Suppressor macrophage treated with lipopolysaccharide for 1 hour (primary cell): Measurements from ENCODE around the gene LRRC15.

Experiments used
- DNase-seq, 3 donors: peaks; one replicate each; pipeline ENCODE4 v3.0.0-alpha.2; 2020 to 2022

LRRC15 gene

DNA sequence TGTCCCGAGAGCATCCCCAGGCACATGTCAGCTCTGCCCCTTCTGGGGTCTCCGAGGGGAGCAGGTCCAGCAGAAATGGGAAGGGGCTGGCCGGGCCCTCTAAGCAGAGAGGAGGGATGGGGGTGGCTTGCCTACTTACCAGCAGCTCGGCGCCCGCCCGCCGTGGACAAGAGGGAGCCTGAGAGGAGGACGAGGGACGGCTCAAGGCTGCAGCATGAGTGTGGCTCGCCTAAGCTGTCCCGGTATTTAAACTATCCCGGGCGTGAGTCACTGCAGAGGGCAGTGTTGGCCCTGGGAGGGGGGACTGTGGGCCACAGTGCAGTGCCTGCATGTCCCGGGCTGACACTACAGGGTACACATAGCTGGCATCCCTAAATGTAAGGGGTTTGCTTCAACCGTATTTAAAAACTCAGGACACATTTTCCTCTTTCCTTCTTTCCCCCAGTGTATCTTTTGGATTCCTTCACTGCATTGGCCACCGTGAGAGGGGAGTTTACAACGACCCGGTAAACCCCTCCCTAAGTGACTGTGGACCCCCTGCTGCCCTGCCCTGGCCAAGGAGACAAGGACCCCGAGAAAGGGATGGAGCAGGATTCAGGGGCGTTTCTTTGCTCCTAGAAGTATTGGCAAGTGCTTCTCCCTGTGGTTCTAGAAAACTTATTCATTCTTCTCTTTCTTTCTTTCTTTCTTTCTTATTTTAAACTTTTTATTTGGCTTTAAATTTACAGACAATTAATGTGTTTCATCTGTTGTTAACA lies at the start of gene LRRC15:
LRRC15 (minus strand) TSS at position 222 of the 758 bp plus-strand sequence. CDS start 8,700 bp downstream, outside the sequence.
- peak in 2 of 3 donors; percentile 11 to 24 for DNase-seq

DNA sequence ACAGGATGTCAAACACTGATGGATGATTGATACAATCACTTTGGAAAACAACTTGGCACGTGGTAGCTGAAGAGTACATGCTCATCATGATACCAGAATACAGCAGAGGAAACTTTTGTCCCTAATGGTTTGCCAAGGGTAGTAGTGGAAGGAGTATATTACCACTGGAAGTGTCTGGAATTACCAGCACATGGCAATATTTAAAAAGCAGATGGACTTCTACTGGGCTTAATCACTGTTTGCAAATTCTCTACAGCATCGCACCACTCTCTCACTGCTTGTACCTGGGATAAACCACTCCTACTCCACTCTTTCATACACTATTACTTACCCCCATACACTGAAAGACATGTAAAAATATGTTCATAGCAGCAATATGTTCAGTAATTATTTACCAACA lies 49.1 kb upstream of the LRRC15 start:
- DNase-seq = no peak

DNA sequence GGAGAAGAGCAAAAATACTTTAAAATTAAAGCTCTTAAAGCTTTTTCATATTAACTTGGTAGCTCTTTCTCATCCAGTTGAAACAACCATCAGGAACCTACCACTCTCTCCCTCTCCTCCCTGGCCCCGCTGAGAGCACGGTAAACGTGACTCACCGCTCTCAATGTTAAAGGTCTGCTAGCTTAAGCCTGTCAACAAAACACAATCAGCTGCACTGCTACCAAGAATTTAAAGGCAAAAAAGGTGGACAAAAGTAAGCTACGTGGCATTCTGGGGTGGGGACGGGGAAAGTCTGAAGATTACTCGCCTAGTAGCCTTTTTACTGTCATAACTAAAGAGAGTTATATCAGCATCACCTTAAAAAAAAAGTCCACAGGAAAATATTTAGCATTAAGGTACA lies 37.9 kb upstream of the LRRC15 start:
- peak in 1 of 3 donors; percentile 11 for DNase-seq

DNA sequence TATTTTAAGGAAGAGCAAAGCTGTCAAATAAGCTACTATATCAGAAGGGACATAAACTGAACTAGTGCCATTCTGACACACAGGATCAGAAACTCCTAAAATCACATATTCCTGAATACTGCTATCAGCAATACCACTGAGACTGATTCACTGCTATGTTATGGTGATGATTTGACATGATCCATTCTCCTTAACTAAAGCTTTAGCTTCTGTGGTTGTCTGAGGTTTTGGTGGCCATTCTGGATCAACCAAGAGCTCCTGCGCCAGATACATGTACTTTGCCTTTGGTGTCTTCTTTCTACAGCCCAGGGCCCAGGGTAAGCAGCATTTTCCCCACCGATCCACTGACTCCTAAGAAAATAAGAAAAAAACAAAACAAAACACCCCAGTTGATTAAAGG lies 36.2 kb upstream of the LRRC15 start:
- peak in 1 of 3 donors; percentile 2 for DNase-seq

DNA sequence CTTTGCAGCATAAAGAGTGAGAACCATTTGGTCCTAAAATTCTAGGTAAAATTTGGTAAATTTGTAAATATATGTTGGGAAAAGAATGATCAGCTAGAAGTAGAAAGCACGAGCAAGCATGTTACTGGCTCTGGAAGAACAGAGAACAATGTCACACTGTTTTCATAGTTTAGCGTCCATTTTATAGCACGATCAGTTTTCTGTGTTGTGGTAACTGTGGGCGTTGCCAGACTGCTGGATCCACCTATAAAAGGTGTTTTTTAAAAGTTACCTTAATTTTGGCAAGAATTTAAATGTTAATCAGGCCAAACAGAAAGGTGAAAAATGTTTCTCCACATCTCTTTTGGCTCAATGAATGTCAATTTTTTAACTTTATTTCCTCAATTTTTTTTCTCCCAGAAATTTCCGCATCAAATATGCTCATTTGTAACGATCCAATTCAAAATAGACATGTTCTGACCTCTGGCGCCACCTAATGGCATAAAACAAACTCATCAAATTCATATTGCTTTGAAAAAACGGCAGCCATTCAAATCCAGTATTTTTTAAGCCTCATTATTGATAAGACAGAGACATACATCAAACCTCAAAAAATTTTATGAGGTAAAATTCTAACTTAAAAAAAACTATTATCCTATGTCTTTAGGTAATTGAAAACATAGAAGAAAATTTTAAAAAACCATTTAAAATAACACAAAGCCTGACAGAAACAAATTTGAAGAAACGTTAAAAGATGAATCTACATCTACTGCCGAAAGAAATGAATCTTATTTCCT lies 35.0 kb upstream of the LRRC15 start:
- DNase-seq = peak; percentile 74 to 80 (median 77)

DNA sequence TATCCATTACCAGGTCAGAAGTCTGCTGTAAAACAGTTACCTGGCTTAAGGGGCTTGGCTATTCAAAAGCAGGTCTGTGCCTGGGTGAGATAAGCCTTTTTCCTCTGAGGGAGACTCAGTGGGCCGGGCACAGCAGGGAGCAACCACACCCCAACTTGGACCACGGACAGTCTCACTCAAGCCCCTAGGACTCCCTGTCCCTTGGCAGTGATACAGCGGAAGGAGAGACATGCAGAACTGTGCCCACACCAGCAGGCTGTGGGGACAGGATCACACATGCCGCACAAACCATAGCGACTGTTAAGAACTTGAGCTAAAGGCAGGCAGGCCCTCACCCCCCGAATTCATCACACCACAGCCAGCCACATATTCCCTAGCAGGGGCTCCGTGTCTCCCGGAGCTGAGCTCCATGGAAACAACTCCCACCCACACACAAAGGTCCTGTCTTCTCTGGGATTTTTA lies 32.4 kb upstream of the LRRC15 start:
- peak in 1 of 3 donors; percentile 14 for DNase-seq

DNA sequence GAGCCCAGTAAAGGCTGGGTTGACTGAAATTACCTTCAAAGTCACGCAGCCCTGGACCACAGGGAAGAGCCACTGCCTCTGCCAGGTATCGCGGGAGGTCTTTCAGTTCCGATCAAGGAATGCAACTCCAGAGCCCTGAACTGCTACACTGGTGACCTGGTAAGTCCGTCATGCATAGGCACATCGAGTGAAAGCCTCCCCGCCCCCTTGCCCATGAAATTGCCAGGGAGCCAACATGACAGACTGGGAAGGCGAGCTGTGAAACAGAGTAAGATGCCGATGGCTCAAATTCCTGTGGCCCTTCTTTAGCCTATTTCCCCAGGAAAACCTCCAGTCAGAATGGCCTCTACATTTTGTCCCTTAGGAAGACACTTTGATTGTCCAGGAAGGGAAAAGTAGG lies 31.8 kb upstream of the LRRC15 start:
- peak in 1 of 3 donors; percentile 13 for DNase-seq

DNA sequence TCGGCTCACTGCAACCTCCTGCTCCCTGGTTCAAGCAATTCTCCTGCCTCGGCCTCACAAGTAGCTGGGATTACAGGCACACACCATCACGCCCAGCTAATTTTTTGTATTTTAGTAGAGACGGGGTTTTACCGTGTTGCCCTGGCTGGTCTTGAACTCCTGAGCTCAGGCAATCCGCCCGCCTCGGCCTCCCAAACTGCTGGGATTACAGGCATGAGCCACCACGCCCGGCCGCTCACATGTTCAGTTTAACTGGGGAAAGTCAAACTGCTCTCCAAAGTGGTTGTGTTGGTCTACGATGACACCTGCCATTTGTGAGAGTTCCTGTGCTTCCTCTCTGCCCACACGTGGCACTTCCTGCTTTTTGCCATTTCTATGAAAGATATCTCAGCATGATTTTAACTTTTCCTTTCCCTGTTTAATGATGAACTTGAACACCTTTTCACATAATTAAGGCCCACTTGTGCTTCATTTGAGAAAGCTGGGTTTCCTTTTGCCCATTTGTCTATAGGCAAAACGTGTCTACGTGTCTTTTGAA lies 30.4 kb upstream of the LRRC15 start:
- peak in 1 of 3 donors; percentile 36 for DNase-seq

DNA sequence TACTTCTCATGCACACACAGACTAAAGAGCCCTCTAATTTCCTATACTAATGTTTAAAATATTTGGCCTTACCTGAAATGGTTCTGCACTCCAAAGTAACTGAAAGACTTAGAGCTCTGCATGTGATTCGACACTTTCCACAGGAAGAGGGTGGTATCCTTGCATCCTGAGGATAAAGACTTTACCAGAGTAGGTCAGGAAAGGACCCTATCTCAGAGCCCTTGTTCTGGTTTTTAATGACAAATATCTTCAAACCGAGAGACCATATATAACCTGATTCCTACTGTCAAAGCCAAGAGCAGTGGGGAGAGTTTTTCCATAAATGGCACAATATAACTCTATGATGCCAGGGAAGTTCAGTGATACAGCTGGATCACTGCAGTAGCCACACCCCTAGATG lies 29.6 kb upstream of the LRRC15 start, which contains the start of gene GP5:
GP5 (minus strand) TSS at position 101 of the 400 bp plus-strand sequence. CDS start 984 bp downstream, outside the sequence.
- DNase-seq = no peak

DNA sequence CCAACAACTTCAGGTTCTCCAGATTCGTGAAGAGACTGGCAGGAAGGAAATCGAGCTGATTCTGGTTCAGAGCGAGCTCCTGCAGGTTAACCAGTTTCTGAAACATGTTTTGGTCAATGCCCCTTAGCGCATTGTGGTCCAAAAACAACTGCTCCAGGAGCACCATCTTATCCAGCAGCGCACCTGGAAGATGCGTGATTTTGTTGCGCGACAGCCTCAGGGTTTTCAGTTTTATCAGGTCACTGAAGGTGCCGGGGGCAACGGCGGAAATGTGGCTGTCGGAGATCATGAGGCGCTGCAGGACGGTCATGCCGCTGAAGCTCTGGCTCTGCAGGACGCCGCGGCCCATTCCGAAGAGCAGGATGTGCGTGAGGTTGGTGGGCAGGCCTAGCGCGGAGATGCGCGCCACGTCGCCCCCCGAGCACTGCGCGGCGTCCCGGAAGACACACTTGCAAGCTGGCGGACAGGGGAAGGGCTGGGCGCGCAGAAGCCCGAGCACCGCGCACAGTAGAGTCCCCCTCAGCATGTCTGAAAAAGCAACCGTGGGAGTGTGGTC lies 28.3 kb upstream of the LRRC15 start:
- peak in 1 of 3 donors; percentile 5 for DNase-seq

DNA sequence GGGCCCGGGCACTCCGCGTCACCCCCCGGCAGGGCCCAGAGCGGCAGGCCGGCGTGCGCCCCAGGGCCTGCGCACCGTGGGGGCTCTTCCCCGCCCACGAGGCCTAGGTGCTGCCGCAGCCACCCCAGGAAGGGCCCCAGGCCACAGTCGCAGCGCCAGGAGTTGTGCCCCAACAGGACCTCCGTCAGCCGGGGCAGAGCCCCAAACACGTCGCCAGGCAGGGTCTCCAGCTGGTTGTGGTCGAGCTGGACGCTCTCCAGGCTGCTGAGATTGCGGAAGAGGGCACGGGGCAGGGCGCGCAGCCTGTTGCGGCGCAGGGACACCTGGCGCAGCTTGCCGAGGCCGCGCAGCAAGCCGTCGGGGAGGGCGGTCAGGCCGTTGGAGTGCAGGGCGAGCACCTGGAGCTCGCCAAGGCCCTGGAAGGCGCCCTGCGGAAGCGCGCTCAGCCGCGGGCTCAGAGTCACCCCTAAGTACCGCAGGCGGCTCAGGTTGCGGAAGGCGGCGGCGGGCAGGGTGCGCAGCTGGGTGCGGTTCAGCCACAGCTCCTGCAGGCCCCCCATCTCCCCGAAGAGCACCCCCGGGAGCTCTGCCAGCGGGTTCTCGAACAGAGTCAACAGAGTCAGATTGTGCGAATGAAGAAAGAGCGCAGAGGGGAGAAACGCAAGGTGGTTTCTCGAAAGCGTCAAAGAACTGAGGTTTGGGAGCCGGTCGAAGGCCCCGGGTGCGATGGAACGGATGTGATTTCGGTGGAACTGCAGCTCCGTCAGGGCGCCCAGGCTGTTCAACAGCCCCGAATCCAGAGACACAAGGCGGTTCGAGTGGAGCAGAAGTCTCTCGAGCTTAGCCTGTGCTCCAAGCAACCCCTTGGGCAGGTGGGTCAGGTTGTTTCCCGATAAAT lies 27.6 kb upstream of the LRRC15 start:
- peak in 2 of 3 donors; percentile 3 to 23 for DNase-seq

DNA sequence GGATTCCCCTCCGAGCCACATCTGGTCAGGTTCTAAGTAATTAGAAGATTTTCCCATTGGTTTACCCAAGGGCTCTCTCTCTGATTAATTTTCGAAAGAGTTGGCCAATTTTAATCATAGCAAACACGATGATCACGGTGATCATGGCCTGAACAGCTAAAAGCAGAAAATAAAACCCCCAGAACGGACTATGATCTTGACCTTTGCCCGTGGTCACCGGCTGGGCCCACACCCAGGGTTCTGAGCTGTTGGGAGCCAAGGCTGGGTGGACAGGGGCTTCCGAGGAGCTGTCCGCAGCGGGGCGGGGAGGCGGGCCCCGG lies 27.0 kb upstream of the LRRC15 start:
- no peak for DNase-seq

DNA sequence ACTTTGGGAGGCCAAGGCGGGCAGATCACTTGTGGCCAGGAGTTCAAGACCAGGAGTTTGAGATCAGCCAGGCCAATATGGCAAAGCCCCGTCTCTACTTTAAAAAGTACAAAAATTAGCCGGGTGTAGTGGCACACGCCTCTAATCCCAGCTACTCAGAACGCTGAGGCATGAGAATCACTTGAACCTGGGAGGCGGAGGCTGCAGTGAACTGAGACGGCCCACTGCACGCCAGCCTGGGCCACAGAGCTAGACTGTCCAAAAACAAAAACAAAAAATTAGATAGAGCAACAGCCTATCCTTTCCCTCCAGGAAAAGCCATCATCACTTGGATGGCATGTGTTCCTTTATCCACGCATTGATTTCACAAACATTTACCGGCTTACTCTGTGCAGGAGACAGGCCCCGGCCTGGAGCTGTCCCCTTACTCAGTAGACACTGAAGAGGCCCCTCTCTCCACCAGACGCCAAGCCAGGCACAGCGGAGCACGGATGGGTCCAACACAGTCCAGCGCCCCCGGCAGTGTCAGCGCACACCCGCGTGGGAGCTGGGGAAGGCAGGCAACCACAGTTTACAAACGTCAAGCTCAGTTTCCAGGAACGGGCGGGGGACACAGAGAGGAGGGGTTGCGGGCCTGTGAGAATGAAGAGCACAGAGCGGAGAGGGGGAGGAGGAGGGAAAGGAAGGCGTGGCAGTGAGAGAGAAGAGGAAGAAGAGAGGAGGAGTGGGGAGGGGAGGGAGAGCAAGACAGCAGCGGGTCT lies 26.4 kb upstream of the LRRC15 start:
- peak in 2 of 3 donors; percentile 44 to 52 for DNase-seq

DNA sequence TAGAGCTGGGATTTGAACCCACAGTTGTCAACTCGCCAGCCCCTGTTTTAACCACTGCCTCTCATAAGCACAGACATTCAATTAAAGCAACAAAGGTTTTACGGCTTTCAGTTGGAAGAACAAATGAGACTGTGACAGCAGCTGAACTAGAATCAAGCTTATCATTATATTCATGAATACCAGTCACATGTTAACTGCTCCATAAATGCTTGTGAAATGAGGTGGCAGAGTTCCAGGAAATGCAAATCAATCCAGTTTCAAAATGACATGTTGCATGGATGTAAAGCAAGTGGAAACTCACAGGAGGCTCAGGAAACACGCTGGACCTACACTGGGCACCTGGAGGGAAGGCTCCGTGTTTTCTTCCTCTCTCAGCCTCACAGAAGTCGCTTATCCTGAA lies 25.7 kb upstream of the LRRC15 start:
- no peak for DNase-seq

DNA sequence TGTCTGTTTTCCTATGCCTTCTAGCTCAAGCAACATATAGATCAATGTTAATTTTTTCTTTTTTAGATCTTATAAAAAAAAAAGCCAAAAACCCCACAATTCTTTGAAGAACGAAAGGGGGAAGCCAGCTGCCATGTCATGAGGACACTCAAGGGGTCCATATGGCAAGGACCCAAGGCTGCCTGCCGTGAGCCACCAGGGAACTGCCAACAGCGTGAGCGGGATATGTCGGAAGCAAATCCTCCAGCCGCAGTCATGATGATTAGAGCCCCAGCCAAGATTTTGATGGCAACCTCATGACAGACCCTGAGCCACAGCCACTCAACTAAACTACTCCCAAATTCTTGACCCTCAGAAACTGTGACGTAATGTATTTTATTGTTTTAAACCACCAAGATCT lies 23.0 kb upstream of the LRRC15 start:
- DNase-seq = no peak

DNA sequence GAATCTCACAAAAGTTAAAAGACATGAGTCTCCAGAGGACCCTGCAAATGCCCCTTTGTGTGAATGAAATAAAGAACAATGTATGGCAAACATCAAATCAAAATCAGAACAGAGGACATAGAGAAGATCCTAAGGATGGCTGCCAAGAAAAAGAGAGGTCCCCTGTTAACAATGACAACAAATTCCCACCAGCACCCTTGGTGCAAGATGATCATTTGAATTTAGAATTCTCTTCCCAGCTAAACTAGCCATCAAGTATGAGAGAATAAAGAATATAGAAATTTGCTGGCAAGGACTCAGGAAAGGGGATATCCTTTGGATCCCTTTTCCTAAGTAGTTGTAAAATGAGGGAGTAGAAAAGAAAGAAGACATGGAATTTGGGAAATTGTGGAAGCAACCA lies 21.3 kb upstream of the LRRC15 start:
- DNase-seq = no peak

DNA sequence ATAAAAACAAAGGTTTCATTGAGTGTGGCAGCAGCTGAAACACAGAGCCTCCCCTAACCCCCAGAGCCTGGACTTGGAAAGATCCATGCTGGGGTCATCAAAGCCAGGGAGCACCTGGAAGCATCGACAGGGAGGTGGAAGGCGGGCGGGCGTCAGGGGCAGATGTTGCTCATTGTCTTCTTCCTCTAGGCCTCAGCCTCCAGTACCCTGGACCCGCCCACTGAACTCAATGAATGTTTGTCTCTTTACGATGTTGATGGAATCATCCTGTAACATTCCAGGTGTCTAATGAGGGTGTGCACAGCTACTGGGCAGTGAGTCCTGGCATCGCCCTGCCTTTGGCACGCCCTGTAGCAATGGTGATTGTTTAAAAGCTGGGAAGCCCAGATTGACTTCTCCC lies 19.7 kb upstream of the LRRC15 start:
- no peak for DNase-seq

DNA sequence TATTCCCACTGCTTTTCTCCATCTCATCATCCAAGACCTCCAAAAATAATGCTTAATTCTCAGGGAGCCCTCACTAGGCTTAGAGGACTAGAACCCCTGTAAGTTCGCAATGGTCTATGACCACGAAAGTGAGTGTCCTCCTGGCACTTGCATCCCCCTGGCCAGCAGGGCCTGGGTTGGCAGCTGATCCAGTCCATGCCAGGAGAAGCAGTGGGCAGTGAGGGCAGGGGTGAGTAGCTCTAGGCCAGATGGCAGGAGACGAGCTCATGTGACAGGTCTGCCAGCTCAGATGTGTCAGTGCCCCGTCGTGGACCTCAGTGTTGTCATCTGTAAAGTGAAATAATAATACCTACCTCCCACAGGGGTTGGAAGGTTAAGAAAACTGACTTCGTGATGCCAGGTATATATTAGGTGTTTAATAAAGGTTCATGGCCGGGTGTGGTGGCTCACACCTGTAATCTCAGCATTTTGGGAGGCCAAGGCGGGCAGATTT lies 18.4 kb upstream of the LRRC15 start:
- no peak for DNase-seq

DNA sequence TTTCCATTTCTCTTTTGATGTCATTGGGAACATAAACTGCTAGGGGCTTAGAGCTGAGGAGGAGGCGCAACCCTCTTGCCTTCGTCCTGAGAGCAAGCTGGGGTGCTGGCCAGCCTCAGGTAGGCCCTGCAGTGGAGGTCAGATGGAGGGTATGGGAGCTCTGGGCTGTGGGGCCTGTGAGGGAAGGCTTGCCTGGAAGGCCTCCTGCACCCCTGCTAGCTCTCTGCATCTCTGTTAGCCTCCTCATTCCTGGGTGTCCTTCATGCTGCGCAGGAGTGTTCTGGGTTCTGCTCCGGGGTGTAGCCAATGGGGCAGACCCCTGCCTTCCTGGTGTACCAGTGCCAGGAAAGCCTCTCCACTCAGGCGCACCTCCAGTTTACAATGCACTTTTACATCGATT lies 17.7 kb upstream of the LRRC15 start:
- DNase-seq = no peak

DNA sequence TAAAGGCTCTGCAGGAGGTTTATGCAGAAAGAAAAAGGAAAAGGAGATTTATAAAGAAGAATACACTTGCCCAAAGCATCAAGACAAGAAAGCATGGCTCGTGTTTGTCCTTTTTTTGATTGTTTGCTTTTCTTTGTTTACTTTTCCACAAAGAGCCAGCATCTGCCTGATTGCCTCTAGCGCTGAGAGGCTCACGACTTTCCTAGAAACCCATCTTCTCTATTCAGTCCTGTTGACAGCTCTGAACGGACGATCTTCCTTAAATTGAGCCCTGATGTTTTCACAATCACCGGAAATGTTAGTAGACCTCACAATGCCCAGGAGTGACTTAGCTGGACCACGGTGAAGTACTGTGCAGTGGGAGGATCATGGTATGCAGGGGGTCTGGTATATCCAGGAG lies 17.1 kb upstream of the LRRC15 start:
- DNase-seq = no peak

DNA sequence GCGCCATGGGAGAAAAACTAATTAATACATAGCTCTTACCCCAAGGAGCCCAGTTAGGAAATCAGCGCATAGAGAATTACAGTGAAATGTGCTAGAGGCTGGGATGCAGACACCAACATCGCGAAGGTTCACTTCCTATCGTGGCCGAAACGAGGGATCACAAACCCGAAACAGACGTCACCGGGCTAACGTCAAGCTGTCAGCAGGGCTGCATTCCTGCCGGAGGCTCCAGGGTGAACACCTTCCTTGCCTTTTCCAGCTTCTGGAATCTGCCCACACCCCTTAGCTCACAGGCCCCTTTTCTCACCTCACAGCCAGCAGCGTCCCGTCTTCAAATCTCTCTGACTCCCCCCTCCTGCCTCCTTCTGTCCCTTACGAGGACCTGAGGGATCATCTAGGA lies 16.5 kb upstream of the LRRC15 start:
- DNase-seq = no peak
